ENCODE data around the gene USE1. TPM values are rescaled to one million over a fixed set of nuclear protein-coding genes. Genes with fewer than 3 reads are reported as not detected.

The USE1 gene
- total and polyA plus RNA-seq, 9 of the 15 experiments (the other 6 are each of a cell fraction or from before 2014, with no cell fraction given) = 17.3 to 52.4 (median 34.0) TPM

DNA sequence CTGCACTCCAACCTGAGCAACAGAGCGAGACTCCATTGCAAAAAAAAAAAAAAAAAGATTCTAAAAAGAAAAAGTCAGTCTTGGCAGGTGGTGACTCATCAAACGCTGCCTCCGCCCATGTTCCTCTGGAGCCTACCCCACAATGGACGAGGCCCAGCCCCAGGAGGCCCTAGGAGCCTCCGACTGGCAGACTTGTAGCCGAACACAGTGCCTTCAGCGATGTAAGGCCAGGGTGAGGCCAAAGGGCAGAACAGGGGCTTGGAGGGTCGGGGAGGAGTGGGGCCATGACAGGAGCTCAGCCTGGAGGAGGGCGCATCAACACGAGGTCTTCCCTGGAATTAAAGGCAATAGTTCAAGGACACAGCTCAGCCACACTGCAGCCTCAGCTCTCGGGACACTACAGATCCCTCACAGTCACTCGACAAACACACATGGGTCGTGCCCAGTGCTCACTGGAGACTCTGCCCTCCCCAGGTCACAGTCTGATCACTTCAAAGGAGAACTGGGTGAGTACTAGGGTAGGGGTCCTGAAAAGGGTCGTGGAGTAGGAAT lies 5.1 kb downstream of the USE1 start (continued):
- TF ChIP-seq, protein P1, sequence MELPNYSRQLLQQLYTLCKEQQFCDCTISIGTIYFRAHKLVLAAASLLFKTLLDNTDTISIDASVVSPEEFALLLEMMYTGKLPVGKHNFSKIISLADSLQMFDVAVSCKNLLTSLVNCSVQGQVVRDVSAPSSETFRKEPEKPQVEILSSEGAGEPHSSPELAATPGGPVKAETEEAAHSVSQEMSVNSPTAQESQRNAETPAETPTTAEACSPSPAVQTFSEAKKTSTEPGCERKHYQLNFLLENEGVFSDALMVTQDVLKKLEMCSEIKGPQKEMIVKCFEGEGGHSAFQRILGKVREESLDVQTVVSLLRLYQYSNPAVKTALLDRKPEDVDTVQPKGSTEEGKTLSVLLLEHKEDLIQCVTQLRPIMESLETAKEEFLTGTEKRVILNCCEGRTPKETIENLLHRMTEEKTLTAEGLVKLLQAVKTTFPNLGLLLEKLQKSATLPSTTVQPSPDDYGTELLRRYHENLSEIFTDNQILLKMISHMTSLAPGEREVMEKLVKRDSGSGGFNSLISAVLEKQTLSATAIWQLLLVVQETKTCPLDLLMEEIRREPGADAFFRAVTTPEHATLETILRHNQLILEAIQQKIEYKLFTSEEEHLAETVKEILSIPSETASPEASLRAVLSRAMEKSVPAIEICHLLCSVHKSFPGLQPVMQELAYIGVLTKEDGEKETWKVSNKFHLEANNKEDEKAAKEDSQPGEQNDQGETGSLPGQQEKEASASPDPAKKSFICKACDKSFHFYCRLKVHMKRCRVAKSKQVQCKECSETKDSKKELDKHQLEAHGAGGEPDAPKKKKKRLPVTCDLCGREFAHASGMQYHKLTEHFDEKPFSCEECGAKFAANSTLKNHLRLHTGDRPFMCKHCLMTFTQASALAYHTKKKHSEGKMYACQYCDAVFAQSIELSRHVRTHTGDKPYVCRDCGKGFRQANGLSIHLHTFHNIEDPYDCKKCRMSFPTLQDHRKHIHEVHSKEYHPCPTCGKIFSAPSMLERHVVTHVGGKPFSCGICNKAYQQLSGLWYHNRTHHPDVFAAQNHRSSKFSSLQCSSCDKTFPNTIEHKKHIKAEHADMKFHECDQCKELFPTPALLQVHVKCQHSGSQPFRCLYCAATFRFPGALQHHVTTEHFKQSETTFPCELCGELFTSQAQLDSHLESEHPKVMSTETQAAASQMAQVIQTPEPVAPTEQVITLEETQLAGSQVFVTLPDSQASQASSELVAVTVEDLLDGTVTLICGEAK (IDR thresholded peaks at IDR 0.05) = no peak
- TF ChIP-seq, protein P1 (CRISPR knock-in tag; IDR thresholded peaks at IDR 0.05) = no peak
- TF ChIP-seq, protein P2, sequence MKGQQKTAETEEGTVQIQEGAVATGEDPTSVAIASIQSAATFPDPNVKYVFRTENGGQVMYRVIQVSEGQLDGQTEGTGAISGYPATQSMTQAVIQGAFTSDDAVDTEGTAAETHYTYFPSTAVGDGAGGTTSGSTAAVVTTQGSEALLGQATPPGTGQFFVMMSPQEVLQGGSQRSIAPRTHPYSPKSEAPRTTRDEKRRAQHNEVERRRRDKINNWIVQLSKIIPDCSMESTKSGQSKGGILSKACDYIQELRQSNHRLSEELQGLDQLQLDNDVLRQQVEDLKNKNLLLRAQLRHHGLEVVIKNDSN (CRISPR knock-in tag; IDR thresholded peaks at IDR 0.05) = no peak; the same call in 1 of the 2 replicates
- TF ChIP-seq, protein P3, sequence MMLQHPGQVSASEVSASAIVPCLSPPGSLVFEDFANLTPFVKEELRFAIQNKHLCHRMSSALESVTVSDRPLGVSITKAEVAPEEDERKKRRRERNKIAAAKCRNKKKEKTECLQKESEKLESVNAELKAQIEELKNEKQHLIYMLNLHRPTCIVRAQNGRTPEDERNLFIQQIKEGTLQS (IDR thresholded peaks at IDR 0.05) = peak; percentile 97
- TF ChIP-seq, protein P3 (CRISPR knock-in tag; conservative IDR thresholded peaks at IDR 0.05) = no peak
- TF ChIP-seq, protein P4, sequence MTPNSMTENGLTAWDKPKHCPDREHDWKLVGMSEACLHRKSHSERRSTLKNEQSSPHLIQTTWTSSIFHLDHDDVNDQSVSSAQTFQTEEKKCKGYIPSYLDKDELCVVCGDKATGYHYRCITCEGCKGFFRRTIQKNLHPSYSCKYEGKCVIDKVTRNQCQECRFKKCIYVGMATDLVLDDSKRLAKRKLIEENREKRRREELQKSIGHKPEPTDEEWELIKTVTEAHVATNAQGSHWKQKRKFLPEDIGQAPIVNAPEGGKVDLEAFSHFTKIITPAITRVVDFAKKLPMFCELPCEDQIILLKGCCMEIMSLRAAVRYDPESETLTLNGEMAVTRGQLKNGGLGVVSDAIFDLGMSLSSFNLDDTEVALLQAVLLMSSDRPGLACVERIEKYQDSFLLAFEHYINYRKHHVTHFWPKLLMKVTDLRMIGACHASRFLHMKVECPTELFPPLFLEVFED (CRISPR knock-in tag; conservative IDR thresholded peaks at IDR 0.05) = 0 out of 2 replicates have a peak, but pooled peaks have one; percentile 11
- TF ChIP-seq ASH1L (IDR thresholded peaks at IDR 0.05; ENCODE audit: borderline replicate concordance, low read depth, partially characterized antibody) (no peak), ZNF696 (CRISPR knock-in tag; conservative IDR thresholded peaks at IDR 0.05) (no peak), NFIC (IDR thresholded peaks at IDR 0.05) (0 out of 2 replicates have a peak, but pooled peaks have one; percentile 20), NFIX (CRISPR knock-in tag; IDR thresholded peaks at IDR 0.05; ENCODE audit: low read depth) (no peak), JUND (IDR thresholded peaks at IDR 0.05; ENCODE audit: borderline replicate concordance, low read depth, low read length) (peak; percentile 94), JUND (tag; IDR thresholded peaks at IDR 0.05; ENCODE audit: borderline replicate concordance, low read depth, low read length) (peak; percentile 92)
- TF ChIP-seq, protein P5, sequence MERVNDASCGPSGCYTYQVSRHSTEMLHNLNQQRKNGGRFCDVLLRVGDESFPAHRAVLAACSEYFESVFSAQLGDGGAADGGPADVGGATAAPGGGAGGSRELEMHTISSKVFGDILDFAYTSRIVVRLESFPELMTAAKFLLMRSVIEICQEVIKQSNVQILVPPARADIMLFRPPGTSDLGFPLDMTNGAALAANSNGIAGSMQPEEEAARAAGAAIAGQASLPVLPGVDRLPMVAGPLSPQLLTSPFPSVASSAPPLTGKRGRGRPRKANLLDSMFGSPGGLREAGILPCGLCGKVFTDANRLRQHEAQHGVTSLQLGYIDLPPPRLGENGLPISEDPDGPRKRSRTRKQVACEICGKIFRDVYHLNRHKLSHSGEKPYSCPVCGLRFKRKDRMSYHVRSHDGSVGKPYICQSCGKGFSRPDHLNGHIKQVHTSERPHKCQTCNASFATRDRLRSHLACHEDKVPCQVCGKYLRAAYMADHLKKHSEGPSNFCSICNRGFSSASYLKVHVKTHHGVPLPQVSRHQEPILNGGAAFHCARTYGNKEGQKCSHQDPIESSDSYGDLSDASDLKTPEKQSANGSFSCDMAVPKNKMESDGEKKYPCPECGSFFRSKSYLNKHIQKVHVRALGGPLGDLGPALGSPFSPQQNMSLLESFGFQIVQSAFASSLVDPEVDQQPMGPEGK (CRISPR knock-in tag; IDR thresholded peaks at IDR 0.05; ENCODE audit: borderline replicate concordance) = no peak

All from K562 (cell line).